ENCODE results near the gene NUBPL.
"Not testable (repeated sequence)": the region's sequence is repeated elsewhere in the genome, so short reads cannot be mapped to it uniquely, and the experiment has no call there.

Gene NUBPL

DNA sequence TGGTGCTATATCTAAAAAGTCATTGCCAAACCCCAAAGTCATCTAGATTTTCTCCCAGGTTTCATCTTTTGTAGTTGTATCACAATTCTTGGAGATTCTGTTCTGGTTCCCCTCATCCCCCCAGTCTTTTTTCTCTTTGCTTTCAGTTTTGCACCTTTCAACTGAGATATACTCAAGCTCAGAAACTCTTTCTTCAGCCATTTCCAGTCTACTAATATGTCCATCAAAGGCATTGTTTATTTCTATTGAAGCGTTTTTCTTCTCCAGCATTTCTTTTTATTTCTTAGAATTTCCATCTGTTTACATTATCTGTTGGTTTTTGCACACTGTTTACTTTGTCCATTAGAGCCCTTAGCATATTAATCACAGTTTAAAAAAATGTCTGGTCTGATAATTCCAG, 179.5 kb downstream of the NUBPL start:
- DNase-seq (ENCODE audit: low read depth, low spot score) = no peak

DNA sequence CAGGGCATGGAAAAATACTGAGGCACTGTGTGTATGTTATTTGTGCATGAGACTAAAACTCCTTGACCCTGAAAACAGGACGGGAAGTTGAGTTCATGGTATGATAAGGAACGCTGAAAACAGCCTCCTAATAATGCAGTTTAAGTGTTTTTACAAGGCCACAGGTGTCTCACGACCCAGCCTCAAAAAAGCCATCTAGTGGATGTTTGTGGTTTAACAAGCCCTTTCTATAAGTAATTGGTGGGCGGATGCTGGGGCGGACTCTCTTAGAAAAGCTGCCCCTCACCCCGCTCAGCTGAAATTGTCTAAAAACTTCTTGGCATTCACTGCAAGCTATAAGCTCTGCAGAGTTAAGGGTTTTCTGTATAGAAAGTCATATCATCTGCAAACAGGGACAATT, 184.5 kb downstream of the NUBPL start:
- DNase-seq (ENCODE audit: low read depth, low spot score) = no peak

DNA sequence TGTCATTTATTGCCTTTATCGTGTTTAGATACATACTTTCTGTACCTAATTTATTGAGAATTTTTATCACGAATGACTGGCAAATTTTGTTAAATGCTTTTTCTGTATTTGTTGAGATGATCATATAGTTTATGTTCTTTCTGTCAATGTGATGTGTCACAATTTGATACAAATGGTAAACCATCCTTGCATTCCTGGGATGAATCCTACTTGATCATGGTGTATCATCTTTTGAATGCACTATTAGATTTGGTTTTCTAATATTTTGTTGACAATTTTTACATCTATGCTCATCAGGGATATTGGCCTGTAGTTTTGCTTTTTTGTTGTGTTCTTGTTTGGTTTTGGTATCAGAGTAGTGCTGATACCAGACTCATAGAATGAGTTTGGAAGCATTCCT, 185.1 kb downstream of the NUBPL start:
- no peak for DNase-seq (ENCODE audit: low read depth, low spot score)

DNA sequence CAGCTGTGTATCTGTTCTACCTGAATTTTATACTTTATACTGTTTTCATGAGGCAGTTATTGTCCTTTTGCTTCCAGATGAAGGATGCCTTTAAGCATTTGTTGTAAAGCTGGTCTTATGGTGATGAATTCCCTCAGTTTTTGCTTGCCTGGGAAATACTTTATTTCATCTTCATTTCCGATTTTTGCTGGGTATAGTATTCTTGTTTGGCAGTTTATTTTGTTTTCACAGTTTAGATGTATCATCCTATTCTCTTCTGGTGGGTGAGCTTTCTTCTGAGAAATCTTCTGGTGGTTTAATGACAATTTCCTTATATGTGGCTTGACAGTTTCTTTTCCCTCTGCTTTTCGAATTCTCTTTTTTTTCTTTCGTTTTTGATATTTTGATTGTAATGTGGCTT, 188.1 kb downstream of the NUBPL start:
- DNase-seq (ENCODE audit: low read depth, low spot score) = no peak

DNA sequence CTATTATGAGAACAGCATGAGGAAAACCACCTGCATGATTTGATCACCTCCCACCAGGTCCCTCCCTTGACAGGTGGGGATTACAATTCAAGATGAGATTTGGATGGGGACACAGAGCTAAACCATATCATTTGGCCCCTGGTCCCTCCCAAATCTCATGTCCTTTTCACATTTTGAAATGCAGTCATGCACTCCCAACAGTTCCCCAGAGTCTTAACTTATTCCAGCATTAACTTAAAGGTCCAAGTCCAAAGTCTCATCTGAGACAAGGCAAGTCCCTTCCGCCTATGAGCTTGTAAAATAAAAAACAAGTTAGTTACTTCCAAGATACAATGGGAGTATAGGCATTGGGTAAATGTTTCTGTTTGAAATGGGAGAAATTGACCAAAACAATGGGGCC, 189.8 kb downstream of the NUBPL start:
- DNase-seq (ENCODE audit: low read depth, low spot score) = not testable (repeated sequence)

DNA sequence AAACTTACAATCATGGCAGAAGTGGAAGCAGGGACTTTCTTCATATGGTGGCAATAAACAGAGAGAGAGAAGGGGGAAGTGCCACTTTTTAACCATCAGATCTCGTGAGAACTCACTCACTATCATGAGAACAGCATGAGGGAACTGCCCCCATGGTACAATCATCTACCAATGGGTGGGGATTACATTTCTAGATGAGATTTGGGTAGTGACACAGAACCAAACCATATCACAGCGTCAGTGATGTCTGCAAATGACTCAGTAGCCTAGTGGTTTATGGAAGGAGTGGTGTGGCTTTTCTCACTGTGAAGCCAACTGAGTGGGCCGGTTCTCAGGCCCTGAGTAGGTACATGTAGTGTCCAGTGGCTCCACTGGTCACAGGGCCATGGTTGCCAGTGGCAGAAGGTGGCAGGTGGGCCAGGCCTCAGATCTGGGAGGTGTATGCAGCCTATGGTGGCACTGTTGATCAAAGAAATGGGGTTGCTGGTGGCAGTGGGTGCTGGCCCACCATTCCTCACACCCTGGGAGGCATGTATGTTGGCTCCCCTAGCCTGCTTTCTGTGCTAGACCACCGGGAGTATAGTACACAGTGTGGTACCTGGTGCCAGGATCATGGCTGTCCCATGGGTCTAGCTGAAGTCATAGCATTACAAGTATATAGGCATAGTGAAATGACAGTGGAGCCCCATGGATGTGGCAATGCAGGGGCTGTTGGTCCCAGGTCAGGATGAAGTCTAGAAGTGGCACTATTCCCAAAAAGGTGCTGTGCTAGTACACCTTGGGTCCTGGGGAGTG, 191.9 kb downstream of the NUBPL start:
- DNase-seq (ENCODE audit: low read depth, low spot score) = no peak

DNA sequence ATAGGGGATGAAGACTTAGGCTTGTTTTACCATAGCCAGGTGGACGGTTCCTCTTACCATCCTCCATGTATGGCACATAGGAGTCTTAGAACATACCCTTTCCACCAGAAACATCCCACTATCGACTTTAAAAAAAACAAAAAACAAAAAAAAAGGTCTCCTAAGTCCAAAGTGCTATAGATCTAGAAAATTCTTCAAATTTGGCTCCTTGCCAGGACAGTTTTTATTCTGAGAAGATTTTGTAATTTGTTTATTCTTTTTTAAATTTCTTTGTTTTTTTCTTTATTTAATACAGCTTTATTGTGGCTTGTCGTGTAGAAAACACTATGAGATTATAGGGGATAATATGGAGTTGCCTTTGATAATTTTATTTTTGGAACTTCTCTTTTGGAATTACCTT, 197.7 kb downstream of the NUBPL start:
- no peak for DNase-seq (ENCODE audit: low read depth, low spot score)

DNA sequence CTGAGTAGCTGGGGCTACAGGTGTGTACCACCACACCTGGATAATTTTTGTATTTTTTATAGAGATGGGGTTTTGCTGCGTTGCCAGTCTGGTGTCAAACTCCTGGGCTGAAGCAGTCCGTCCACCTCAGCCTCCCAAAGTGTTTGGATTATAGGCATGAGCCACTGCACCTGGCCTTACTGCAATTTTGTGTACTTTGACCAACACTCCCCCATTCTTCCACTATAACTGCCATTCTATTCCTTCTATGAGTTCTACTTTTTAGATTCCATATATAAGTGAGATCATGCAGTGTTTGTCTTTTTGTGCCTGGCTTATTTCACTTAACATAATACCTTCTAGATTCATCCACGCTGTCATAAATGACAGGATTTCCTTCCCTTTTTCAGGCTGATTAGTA, 199.1 kb downstream of the NUBPL start:
- DNase-seq (ENCODE audit: low read depth, low spot score) = no peak

DNA sequence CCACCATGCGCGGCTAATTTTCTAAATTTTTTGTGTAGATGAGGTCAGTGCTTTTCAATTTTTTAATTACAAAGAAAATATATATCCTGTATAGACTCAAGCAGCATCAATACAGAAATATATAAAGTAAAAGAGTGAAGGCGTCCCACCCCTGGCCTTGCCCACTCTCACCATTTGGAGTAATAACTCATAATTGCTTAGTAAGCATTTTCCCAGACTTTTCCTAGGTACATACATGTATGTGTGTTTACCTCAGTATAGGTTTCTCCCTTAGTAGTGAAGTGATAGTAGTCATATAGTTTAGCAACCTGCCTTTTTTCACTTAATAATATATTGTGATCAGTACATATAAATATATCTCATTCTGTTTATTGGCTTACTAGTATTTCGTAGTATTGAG, 200.1 kb downstream of the NUBPL start:
- no peak for DNase-seq (ENCODE audit: low read depth, low spot score)

DNA sequence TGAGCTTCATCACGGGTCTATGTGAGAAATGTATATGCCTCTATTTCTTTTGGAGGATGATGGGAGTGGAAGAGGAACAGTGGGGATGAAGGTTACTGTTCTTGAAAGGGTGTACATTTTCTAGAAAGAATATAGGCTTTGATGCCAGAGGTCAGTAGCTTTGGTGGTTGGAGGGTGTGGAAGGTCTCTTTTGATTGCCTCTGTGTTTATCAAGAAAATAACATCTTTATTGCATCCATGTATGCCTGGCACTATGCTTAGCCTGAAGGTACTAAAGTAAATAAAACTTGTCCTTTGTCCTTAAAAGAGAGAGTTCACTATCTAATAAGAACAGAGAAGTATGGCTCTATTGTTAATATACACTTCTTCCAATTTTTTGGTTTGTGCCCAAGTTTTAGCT, 201.8 kb downstream of the NUBPL start:
- DNase-seq (ENCODE audit: low read depth, low spot score) = no peak

DNA sequence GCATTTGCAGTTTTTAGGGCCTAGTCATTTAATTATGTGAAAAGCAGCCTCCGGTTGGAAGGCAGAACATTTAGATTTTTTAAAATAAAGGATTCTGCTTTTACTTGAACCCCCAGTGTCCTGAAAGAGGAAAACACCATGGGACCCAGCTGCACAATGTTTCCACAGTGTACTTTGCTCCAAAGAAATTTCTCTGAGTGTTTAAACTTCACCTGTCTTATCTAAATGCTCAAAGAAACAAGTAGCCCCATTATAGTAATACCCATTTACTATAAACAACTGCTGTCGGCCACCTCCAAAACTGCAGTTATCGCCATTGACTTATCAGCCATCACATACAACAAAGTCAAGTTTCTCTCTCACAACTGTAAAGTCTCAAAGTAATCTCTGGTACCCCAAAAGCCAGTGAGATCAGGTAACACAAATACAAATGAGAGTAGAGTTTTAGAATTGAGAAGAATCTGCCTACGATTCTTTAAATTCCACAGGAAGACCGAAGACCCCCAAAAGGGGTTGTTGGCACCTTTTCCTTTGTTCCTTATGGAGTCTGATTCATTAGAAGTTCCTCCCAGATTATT, 205.2 kb downstream of the NUBPL start:
- no peak for DNase-seq (ENCODE audit: low read depth, low spot score)

DNA sequence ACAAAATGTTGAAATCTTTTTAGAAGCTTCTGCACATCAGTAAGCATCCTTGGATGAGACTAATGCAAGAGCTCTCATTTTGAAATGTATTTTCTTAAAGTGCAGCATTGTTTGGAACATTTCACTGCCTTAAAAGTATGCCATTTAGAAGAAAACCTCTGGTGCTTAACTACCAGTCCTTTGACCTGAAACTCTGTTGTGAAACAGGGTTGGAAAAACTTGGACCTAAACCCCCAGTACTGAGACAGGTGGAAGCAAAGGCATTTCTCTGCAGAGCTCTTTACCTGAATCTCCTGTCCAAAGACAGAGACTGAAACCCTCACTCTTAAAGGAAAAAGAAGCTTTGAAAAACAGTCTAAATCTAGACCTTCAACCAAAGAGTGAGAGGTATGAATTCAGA, 207.2 kb downstream of the NUBPL start:
- no peak for DNase-seq (ENCODE audit: low read depth, low spot score)

DNA sequence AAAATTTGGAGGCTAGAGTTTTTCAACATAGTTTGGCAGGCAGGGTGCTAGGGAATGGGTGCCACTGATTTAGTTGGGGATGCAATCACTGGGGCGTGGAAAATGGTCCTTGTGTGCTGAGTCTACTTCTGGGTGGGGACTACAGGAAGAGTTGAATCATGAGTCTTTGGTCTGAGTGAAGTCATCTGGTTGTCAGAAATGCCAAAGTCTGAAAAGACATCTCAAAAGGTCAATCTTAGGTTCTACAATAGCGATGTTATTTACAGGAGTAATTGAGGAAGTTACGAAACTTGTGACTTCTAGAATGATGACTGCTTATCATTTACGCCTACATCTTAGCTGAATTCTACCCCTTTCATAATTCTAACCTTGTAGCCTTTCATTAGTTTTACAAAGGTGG, 209.1 kb downstream of the NUBPL start:
- no peak for DNase-seq (ENCODE audit: low read depth, low spot score)

DNA sequence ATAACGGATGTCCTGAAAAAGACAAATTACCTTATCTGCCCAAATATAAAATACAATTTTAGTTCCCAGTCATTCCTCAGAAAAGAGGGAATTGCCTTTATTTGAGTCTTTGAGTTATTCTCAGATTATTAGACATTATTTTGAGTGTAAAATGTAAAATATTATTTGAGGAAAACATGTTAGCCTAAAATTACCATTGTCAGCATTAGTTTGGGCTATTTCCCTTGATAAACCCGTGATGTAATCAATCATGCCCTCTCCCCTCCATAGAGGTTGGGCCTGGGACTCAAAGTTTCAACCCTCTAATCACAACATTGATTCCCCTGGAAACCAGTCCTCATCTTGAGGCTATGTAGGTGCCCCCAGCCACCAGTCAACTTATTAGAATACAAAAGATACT, 213.4 kb downstream of the NUBPL start:
- no peak for DNase-seq (ENCODE audit: low read depth, low spot score)

DNA sequence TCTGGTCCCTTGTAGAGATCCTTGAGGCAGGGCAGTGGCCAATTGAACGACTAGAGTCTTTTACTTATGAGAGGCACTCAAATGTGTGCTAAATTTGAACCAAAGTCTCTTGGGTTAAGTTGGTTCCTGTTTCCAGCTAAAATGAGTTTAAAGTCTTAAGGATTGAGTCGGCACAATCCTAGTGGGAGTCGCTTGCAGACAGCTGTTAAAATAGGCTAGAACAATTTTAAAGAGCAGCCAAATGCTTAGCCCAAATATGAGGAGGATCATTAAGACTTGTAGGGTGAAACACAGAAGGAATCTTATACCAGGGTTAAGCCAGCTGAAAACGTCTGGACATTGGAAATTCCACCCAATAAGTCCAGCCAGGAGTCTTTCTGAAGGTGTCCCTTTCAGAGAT, 216.1 kb downstream of the NUBPL start:
- DNase-seq (ENCODE audit: low read depth, low spot score) = no peak

DNA sequence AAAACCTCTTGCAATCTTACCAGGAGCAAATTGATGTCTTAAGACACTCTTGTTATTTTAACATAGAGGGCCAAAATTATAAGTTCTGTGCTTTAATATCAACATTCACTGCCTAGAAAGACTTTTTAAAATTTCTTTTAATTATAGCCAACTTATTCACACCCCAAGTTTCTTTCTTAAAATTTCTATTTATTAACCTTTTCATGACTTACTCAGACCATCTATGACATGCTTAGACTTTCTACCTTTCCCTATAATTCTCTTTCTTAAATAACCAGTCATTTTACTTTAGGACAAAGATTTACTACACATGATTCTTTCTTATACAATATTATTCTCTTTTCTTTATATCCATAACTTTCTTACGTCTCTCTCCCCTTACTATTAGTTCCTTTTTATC, 220.4 kb downstream of the NUBPL start:
- no peak for DNase-seq (ENCODE audit: low read depth, low spot score)

DNA sequence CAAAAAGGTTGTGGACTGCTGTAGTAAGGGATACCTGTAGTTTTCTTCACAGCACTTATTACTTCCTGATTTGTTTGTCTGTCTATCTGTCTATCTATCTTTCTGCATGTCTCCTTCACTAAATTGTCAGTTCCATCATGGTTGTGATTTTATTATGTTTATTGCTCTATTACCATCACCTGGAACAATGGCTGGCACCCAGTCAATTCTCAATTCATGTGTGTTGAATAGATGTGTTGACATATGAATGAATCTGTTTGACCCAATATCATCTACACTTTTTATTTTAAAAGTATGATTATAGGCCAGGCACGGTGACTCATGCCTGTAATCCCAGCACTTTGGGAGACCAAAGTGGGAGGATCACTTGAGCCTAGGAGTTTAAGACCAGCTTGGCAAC, 224.4 kb downstream of the NUBPL start:
- no peak for DNase-seq (ENCODE audit: low read depth, low spot score)

DNA sequence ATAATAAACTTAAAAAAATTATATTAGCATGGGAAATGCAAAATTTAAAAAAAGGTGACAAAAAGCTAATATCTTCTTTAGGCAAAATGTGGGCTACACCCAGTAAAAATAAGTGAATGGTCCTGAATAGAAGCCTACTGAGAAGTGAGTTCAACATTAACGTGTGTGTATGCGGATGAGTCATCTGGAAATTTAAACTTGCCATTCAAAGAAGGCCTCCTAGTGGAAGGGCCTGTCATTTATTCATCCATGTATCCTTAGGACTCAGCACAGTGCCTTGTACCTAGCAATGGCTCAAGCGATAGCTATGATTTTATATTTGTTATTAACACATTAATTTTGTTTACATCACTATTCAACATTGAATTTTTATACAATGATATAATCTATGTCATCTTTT, 226.2 kb downstream of the NUBPL start:
- DNase-seq (ENCODE audit: low read depth, low spot score) = no peak

DNA sequence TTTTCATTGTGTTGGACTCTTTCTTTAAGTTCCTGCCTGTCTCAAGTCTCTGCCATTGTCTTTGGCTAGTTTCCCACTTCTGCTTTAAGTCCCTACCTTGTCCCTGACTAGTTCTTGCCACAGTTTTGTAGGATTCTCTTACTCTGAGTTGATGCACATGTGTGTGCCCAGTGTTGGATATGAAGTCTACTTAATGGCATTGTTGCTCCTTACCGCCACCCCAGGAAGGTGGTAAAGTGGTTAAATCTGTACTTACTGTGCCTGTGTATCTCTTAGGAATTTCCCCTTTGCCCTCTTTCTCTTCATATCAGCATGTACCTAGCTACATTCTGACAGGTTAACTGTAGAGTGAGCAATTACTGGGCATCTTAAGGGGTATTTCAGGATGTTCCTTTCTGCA, 227.1 kb downstream of the NUBPL start:
- no peak for DNase-seq (ENCODE audit: low read depth, low spot score)

DNA sequence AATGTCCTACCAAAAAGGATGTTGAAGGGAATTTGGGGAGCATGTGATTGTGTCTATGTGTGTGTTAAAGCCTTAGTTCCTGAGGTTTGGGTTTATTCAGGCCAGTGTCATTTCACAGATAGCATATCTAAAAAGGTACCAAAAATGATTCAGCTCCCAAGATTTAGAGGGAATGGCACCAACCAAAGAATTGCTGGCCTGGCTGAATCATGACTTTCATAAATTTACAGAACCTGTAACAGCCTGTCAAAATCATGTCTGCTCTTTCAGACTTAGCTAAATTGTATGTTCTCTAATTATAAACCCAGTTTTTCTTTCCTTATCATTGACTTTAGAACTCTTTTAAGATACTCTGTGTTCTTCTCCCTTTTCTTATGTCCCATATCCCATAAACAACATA, 231.5 kb downstream of the NUBPL start:
- no peak for DNase-seq (ENCODE audit: low read depth, low spot score)

DNA sequence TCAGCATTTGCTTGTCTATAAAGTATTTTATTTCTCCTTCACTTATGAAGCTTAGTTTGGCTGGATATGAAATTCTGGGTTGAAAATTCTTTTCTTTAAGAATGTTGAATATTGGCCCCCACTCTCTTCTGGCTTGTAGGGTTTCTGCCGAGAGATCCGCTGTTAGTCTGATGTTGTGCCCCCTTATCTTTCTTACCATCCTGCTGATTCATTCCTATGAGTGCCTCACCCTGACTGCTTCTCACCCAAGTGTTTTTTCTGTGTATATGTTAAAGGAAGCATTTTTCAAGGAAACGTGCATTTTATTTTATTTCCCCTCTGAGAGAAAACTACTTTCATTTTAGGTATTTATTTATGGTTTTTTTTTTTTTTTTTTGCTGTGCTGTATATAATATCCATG, 236.7 kb downstream of the NUBPL start:
- DNase-seq (ENCODE audit: low read depth, low spot score) = not testable (repeated sequence)

DNA sequence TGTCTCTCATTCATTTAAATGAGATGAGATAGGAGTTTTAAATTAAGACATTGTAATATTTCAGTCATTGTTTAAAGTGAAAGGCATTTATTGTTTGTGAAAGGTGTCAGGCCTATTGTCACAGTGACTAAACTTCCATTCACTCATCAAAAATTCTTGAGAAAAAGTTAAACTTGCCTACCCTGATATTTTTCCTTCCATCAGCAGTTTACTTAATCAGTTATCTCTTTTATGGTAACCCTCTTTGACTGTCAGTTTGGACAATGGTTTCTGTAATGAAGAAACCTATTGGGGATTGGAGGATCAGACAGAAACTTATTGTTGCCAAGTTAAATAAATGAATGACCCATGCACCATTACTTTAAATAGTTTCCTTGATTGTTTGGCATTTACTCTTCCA, 241.6 kb downstream of the NUBPL start:
- no peak for DNase-seq (ENCODE audit: low read depth, low spot score)

DNA sequence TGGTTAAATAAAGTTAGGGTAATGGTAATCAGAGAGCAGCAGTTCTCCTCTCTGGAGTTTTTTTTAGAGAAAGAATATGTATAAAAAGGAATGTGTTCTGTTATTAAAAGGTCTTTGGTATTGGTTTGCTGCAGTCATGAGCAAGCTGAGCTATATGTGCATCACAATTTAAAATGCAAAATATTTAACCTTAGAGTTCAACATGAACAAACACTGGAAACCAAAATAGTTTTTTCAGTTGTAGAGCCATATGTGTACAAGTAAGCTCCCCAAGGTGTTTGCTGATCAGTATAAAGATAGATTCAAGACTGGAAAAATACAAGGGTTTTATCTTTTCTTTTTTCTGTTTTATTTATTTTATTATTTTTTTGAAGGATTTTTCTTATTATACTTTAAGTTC, 245.0 kb downstream of the NUBPL start:
- DNase-seq (ENCODE audit: low read depth, low spot score) = no peak
